MM.1S (cell line): ENCODE data around the gene TMEM218.

ENCODE experiments used
- EZH2 ChIP-seq: fragments of 300-600 bp; sonication (generic); optimal IDR thresholded peaks from 2 replicates; pipeline ENCODE3; 2017; ENCODE audit warnings: low read depth, mild to moderate bottlenecking, antibody characterized with exemption, low read length, mixed read lengths
- TF ChIP-seq, protein P1 (sequence below): fragments of 300-600 bp; sonication (generic); IDR thresholded peaks from 2 replicates; pipeline ENCODE4 v1.5.1; 2016; ENCODE audit warnings: antibody characterized with exemption, low read length, mixed read lengths

DNA sequence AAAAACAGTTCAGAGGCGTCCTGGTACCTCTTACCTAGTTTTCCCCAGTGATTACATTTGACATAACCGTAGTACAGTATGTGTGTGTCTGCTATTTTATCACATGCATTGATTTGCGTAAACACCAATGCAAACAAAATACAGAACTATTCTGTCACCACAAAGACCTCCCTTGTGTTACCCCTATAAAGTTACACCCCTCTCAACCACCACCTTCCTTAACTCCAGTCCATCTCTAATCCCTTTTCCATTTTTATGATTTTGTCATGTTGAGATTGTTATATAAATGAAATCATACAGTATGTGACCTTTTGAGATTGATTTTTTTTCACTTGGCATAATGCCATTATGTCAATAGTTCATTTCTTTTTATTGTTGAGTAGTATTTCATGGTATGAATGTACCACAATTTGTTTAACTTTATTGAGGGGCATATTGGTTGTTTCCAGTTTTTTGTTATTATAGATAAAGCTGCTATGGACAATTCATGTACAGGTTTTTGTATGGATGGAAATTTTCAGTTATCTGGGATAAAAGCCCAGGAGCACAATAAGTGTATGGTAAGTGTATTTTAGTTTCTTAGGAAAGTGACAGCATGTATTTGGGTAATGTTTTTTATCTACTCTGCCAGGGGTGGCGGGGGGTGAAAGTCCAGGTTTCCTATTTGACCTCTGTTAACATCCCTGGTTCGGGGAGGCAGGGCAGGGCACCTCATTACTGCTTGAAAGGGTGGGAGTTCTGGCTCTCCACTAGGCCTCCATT is 54.3 kb downstream of the TMEM218 start:
- TF ChIP-seq, protein P1, sequence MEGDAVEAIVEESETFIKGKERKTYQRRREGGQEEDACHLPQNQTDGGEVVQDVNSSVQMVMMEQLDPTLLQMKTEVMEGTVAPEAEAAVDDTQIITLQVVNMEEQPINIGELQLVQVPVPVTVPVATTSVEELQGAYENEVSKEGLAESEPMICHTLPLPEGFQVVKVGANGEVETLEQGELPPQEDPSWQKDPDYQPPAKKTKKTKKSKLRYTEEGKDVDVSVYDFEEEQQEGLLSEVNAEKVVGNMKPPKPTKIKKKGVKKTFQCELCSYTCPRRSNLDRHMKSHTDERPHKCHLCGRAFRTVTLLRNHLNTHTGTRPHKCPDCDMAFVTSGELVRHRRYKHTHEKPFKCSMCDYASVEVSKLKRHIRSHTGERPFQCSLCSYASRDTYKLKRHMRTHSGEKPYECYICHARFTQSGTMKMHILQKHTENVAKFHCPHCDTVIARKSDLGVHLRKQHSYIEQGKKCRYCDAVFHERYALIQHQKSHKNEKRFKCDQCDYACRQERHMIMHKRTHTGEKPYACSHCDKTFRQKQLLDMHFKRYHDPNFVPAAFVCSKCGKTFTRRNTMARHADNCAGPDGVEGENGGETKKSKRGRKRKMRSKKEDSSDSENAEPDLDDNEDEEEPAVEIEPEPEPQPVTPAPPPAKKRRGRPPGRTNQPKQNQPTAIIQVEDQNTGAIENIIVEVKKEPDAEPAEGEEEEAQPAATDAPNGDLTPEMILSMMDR: no peak
- no peak for TF ChIP-seq EZH2
